ENCODE data around the gene NCAM1. TPM values are rescaled to one million over a fixed set of nuclear protein-coding genes. Genes with fewer than 3 reads are reported as not detected.

The NCAM1 gene
- total and polyA plus RNA-seq, 2 experiments from 2014 or later = 0.76 to 1.6 TPM

DNA sequence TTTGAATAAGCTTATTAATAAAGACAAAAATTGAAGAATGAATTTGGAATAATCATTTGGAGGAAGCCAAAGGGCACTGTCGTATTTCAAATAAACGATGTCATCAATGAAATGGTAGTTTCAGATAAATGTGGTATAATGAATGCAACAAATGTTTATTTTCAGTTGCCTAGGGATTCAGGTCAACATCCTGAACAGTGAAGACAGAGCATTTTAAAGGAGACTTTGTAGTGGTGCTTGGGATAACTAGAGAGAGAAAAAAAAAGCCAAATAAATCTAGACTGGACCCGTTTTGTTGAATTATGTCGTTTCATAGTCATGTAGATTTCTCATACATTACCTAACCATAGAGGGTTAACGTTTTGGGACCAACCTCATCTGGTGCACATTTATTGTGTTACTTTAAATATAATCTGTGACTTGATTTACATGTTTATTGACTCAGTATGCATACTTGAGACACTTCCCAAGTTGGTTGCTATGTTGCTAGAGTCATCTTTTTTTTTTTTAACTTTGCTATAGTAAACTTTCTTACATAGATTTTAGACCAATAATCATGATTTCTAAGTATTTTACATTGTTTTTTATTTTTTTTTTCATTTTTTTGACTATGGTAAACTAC lies 111.1 kb downstream of the NCAM1 start (continued):
- TF ChIP-seq, protein P1, sequence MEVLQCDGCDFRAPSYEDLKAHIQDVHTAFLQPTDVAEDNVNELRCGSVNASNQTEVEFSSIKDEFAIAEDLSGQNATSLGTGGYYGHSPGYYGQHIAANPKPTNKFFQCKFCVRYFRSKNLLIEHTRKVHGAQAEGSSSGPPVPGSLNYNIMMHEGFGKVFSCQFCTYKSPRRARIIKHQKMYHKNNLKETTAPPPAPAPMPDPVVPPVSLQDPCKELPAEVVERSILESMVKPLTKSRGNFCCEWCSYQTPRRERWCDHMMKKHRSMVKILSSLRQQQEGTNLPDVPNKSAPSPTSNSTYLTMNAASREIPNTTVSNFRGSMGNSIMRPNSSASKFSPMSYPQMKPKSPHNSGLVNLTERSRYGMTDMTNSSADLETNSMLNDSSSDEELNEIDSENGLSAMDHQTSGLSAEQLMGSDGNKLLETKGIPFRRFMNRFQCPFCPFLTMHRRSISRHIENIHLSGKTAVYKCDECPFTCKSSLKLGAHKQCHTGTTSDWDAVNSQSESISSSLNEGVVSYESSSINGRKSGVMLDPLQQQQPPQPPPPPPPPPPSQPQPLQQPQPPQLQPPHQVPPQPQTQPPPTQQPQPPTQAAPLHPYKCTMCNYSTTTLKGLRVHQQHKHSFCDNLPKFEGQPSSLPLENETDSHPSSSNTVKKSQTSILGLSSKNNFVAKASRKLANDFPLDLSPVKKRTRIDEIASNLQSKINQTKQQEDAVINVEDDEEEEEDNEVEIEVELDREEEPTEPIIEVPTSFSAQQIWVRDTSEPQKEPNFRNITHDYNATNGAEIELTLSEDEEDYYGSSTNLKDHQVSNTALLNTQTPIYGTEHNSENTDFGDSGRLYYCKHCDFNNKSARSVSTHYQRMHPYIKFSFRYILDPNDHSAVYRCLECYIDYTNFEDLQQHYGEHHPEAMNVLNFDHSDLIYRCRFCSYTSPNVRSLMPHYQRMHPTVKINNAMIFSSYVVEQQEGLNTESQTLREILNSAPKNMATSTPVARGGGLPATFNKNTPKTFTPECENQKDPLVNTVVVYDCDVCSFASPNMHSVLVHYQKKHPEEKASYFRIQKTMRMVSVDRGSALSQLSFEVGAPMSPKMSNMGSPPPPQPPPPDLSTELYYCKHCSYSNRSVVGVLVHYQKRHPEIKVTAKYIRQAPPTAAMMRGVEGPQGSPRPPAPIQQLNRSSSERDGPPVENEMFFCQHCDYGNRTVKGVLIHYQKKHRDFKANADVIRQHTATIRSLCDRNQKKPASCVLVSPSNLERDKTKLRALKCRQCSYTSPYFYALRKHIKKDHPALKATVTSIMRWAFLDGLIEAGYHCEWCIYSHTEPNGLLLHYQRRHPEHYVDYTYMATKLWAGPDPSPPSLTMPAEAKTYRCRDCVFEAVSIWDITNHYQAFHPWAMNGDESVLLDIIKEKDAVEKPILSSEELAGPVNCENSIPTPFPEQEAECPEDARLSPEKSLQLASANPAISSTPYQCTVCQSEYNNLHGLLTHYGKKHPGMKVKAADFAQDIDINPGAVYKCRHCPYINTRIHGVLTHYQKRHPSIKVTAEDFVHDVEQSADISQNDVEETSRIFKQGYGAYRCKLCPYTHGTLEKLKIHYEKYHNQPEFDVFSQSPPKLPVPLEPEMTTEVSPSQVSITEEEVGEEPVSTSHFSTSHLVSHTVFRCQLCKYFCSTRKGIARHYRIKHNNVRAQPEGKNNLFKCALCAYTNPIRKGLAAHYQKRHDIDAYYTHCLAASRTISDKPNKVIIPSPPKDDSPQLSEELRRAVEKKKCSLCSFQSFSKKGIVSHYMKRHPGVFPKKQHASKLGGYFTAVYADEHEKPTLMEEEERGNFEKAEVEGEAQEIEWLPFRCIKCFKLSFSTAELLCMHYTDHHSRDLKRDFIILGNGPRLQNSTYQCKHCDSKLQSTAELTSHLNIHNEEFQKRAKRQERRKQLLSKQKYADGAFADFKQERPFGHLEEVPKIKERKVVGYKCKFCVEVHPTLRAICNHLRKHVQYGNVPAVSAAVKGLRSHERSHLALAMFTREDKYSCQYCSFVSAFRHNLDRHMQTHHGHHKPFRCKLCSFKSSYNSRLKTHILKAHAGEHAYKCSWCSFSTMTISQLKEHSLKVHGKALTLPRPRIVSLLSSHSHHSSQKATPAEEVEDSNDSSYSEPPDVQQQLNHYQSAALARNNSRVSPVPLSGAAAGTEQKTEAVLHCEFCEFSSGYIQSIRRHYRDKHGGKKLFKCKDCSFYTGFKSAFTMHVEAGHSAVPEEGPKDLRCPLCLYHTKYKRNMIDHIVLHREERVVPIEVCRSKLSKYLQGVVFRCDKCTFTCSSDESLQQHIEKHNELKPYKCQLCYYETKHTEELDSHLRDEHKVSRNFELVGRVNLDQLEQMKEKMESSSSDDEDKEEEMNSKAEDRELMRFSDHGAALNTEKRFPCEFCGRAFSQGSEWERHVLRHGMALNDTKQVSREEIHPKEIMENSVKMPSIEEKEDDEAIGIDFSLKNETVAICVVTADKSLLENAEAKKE (CRISPR knock-in tag; IDR thresholded peaks at IDR 0.05) = no peak
- TF ChIP-seq STAT1 (IDR thresholded peaks at IDR 0.05; ENCODE audit: unreplicated experiment) (no peak), EZH2 (IDR thresholded peaks at IDR 0.05; ENCODE audit: low read depth, unreplicated experiment) (no peak)

DNA sequence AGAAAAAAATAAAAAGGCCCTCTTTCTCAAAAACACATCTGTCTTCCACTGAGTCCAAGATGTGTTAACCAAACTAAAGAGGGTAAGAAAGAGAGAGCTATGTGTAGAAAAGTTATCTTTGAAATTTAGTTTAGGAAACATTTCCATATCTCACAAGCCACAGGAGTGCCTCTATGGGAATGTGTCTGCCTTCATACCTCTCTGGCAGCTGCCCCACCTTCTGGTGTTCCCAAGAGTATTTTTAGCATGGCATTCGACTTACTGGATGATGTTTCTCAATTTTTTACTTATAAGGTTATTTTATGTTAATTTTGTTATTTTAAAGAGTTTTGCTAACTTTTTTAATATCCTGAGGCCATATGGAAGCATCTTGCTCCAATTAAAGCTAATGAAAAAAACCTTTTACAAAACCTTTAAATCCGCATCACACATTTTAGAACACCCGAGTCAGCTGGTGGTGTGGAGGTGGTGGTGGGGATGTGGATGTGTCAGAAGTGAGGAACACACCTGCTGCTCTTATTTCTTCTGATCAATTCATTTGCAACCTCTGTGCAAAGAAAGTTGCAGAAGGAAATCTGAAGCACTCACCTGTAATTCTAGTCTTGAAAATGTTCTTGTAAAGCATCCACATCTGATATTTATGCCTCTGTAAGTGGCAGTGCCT lies 112.2 kb downstream of the NCAM1 start:
- no peak overlapping the region; the same call in 1 of the 2 replicates for H3K27ac Mint-ChIP-seq
- no peaks in the 10 kb centered on the region for H3K27me3 Mint-ChIP-seq (ENCODE audit: insufficient read depth, low read depth, poor library complexity)
- TF ChIP-seq STAT1 (IDR thresholded peaks at IDR 0.05; ENCODE audit: unreplicated experiment) (no peak), EZH2phosphoT487 (IDR thresholded peaks at IDR 0.05; ENCODE audit: unreplicated experiment) (no peak), CREB1 (CRISPR knock-in tag; IDR thresholded peaks at IDR 0.05; ENCODE audit: low read depth) (no peak), JUNB (IDR thresholded peaks at IDR 0.05; ENCODE audit: unreplicated experiment) (no peak)
- TF ChIP-seq, protein P2, sequence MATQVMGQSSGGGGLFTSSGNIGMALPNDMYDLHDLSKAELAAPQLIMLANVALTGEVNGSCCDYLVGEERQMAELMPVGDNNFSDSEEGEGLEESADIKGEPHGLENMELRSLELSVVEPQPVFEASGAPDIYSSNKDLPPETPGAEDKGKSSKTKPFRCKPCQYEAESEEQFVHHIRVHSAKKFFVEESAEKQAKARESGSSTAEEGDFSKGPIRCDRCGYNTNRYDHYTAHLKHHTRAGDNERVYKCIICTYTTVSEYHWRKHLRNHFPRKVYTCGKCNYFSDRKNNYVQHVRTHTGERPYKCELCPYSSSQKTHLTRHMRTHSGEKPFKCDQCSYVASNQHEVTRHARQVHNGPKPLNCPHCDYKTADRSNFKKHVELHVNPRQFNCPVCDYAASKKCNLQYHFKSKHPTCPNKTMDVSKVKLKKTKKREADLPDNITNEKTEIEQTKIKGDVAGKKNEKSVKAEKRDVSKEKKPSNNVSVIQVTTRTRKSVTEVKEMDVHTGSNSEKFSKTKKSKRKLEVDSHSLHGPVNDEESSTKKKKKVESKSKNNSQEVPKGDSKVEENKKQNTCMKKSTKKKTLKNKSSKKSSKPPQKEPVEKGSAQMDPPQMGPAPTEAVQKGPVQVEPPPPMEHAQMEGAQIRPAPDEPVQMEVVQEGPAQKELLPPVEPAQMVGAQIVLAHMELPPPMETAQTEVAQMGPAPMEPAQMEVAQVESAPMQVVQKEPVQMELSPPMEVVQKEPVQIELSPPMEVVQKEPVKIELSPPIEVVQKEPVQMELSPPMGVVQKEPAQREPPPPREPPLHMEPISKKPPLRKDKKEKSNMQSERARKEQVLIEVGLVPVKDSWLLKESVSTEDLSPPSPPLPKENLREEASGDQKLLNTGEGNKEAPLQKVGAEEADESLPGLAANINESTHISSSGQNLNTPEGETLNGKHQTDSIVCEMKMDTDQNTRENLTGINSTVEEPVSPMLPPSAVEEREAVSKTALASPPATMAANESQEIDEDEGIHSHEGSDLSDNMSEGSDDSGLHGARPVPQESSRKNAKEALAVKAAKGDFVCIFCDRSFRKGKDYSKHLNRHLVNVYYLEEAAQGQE (IDR thresholded peaks at IDR 0.05; ENCODE audit: unreplicated experiment) = no peak

More for the DNA sequence above, 112.2 kb downstream of the NCAM1 start:
- Histone ChIP-seq H3K4me1 (ENCODE audit: insufficient read depth) (peaks cover 7% of the 10 kb centered on the region), H4K20me1 (replicated peaks; ENCODE audit: insufficient read depth) (no peaks in the 10 kb centered on the region), H3K4me3 (no peak overlapping the region), H3K36me3 (ENCODE audit: insufficient read depth) (no peaks in the 10 kb centered on the region), H3K27ac (ENCODE audit: low read depth) (no peak overlapping the region), H3K9me2 (ENCODE audit: insufficient read depth) (0 out of 2 replicates have a peak, but pooled peaks cover 3% of the 10 kb centered on the region), H3K79me2 (replicated peaks; ENCODE audit: insufficient read depth) (no peaks in the 10 kb centered on the region), H2AFZ (no peak overlapping the region), H3K4me2 (no peak overlapping the region), H3F3A (replicated peaks; ENCODE audit: low read depth) (no peaks in the 10 kb centered on the region), H3K27me3 (ENCODE audit: insufficient read depth) (no peaks in the 10 kb centered on the region)
- Mint-ChIP-seq H3K9me3 (no peaks in the 10 kb centered on the region), H3K36me3 (ENCODE audit: low read depth) (no peaks in the 10 kb centered on the region), H3K4me1 (peaks cover 8% of the 10 kb centered on the region; the same call in 2 of the 3 replicates), H3K4me3 (no peak overlapping the region)
- DNase-seq (ENCODE audit: low spot score) (no peak), ATAC-seq (no peak)
